Cardiac fibroblast (primary cell): ENCODE data around the gene UROS.
A peak's percentile ranks its signal among the peaks of the same experiment; 100 is the strongest.

Source experiments
- DNase-seq, 2 donors: peaks; one replicate each; pipeline versions ENCODE4 v3.0.0 to v3.0.0-alpha.2; 2010; ENCODE audit warnings: low read depth in 2 of 2
- H3K4me3 ChIP-seq, 2 donors: replicated peaks in 1 of 2; 1 replicate in 1 of 2; 2 replicates in 1 of 2; pipeline ENCODE4 v1.5.1; 2011; ENCODE audit warnings: low read depth in 2 of 2, low read length in 2 of 2, mild to moderate bottlenecking in 2 of 2, moderate library complexity in 1 of 2
- TF ChIP-seq, protein P1 (sequence below): IDR thresholded peaks from one replicate; pipeline ENCODE4 v1.5.1; 2011; ENCODE audit warnings: low read depth, mild to moderate bottlenecking, low read length, inconsistent platforms

The UROS gene

DNA sequence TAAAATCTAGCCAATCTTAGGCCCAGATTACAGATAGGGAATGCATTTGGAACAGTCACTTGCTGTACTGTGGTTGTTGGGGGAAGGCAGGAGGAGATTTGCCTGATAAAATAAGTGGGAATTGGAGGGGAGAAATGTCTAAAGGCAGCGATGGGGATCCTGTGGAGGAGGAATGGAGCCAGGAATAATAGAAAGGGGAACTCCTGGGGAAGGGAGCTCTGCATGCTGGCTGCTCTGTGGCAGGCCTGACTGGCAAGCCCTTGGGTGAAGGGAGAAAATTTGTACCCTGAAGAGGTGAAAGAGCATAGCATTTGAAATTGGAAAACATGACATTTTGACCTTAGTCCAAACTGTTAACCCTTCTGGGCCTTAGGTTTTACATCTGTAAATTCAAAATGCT, 61.1 kb downstream of the UROS start:
- DNase-seq = no peak
- TF ChIP-seq, protein P1, sequence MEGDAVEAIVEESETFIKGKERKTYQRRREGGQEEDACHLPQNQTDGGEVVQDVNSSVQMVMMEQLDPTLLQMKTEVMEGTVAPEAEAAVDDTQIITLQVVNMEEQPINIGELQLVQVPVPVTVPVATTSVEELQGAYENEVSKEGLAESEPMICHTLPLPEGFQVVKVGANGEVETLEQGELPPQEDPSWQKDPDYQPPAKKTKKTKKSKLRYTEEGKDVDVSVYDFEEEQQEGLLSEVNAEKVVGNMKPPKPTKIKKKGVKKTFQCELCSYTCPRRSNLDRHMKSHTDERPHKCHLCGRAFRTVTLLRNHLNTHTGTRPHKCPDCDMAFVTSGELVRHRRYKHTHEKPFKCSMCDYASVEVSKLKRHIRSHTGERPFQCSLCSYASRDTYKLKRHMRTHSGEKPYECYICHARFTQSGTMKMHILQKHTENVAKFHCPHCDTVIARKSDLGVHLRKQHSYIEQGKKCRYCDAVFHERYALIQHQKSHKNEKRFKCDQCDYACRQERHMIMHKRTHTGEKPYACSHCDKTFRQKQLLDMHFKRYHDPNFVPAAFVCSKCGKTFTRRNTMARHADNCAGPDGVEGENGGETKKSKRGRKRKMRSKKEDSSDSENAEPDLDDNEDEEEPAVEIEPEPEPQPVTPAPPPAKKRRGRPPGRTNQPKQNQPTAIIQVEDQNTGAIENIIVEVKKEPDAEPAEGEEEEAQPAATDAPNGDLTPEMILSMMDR = no peak
- no peak overlapping the region for H3K4me3 ChIP-seq

DNA sequence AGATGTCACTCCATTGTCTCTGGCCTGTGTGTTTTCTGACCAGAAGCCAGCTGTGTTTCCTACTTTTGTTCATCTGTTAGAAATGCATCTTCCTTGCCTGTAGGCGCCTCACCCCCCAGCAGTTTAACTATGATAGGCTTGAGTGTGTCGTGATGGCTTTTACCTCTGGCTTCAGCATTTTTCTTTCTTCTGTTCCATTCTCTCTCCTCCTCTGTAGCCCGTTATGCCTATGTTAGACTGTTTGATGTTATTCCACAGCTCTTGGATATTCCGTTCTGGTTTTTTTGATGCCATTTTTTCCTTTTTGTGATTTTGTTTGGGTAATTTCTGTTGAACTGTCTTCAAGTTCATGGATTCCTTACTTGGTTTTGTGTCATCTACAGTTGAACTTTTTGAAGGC, 65.3 kb downstream of the UROS start:
- no peak for DNase-seq
- no peak overlapping the region for H3K4me3 ChIP-seq
- TF ChIP-seq, protein P1 = no peak

DNA sequence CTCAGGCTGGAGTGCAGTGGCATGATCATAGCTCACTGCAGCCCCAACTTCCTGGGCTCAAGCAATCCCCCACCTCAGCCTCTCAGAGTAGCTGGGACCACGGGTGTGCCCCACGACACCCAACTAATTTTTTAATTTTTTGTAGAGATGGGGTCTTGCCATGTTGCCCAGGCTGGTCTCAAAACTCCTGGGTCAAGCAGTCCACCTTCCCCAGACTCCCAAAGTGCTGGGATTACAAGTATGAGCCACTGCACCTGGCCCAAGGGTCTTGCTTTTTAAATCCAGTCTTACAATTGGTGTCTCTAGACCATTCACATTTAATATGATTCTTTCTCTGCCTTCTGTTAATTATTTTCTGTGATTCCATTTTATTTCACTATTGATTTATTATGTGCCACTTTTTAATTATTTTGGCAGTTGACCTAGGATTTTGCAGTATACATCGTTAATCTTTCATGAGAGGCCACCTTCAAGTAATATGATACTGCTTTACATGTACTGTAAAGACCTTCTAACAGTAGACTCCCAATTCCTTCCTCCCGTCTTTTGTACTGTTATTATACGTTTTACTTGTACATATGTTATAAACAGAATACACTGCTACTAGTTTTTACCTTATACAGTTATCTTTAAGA, 66.1 kb downstream of the UROS start:
- no peak for DNase-seq
- TF ChIP-seq, protein P1 = no peak

DNA sequence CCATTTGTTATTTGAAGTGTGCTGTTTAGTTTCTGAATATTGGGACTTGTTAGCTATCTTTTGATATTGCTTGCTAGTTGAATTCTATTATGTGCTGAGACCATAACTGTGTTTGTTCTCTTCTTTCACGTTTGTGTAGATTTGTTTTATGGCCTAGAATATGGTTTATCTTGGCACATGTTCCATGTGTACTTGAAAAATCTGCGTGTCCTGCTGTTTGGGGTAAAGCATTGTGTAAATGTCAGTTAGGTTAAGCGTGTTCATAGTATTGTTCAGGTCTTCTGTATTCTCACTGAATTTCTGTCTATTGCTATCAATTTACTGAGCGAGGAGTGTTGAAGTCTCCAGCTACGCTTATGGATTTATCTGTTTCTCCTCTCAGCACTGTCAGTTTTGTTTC, 66.9 kb downstream of the UROS start:
- TF ChIP-seq, protein P1 = no peak
- H3K4me3 ChIP-seq = no peak overlapping the region
- DNase-seq = no peak

More for the DNA sequence above, 66.1 kb downstream of the UROS start:
- no peak overlapping the region for H3K4me3 ChIP-seq

DNA sequence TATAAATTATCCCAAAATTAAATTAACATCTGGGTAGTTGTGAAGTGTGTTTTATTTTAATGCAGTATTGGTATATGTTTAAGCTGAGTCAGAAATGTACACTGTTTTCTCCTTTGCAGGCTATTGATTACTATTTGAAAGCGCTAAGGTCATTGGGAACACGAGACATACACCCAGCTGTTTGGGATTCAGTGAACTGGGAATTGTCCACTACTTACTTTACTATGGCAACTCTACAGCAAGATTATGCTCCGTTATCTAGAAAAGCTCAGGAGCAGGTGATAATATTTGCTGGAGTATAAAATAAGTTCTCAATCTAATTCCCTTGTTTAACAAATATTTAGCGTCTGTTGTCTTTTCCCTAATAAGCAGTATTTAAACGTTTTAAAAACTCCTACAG, 75.6 kb downstream of the UROS start:
- no peak overlapping the region for H3K4me3 ChIP-seq
- TF ChIP-seq, protein P1 = no peak
- DNase-seq = no peak

DNA sequence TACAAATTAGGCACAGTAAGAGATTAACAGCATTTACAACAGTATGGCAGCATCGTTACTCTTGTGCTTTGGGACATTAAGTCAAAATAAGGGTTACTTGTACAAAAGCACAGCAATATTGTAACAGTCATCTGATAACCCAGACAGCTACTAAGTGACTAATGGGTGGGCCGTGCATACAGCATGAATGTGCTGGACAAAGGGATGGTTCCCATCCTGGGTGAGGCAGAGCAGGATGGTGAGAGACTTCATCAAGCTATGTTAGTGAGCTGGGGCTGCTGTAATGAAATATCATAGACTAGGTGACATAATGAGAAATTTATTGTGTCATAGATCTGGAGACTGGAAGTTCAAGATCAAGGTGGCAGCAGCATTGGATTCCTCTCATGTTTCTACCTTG, 78.1 kb downstream of the UROS start:
- no peak overlapping the region for H3K4me3 ChIP-seq
- DNase-seq = no peak
- TF ChIP-seq, protein P1 = no peak

DNA sequence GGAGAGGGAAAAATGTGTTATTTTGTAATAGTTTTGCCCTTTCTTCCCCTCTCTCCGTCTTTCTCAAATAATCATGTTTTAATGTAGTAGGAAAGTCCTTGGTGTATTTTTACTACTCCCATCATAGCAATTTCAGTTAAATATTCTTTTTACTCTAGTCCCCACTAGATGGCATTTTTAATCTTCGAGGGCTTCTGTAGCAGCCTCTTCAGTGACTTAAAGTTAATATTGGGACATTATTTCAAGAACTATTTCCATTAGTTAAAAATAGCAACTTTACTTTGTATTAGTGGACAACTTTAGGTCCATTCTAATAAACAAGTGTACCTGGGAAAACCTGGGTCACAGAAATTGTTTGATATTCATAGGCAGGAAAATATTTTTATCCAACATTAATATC, 80.6 kb downstream of the UROS start:
- TF ChIP-seq, protein P1 = no peak
- peak; percentile 7 to 17 for DNase-seq
- H3K4me3 ChIP-seq = no peak overlapping the region
